HCT116 (cell line): Measurements from ENCODE around the gene ATAT1. TPM values are rescaled to one million over a fixed set of nuclear protein-coding genes. Genes with fewer than 3 reads are reported as not detected.
A peak's percentile ranks its signal among the peaks of the same experiment; 100 is the strongest.

Experiments used
- ATAC-seq: fragments of 200-7000 bp; cut with Tn5 transposase; 2 replicates; pipeline ENCODE4 v1.9.1; 2020; ENCODE audit warnings: mild to moderate bottlenecking, moderate library complexity
- BruUV-seq: library from RNA; stranded (reverse); fragments of 400-500 nt; replicated peaks from 2 replicates; lab custom pipeline; 2021; lab: Mats Ljungman, UMichigan
- CTCF ChIA-PET: fragments of 300-600 bp; sonication (Branson Sonifier 250); formaldehyde crosslinking; loops from one replicate; lab custom pipeline; 2021; ENCODE audit warnings: antibody characterized with exemption; lab: Charles Lee
- POLR2A ChIA-PET: fragments of 300-600, 350-600 bp; sonication (Branson Sonifier 250); formaldehyde crosslinking; loops from one replicate; lab custom pipeline; 2021; ENCODE audit warnings: antibody characterized with exemption; lab: Charles Lee
- RAD21 ChIA-PET, 2 experiments: fragments of 300-600 bp; sonication (Branson Sonifier 250); formaldehyde crosslinking; loops; one replicate each; lab custom pipeline; 2023; ENCODE audit warnings: low total read pairs in 2 of 2; ENCODE audit not compliant: uncharacterized antibody in 2 of 2, unreplicated experiment in 2 of 2, low non-redundant PET in 1 of 2; lab: Charles Lee
- DNase-seq: peaks from one replicate; pipeline ENCODE4 v3.0.0-alpha.2; 2010; ENCODE audit warnings: low read depth, low spot score
- H2AFZ ChIP-seq: fragments of 200-600 bp; shearing (Covaris generic), sonication (generic); 2 replicates; pipeline ENCODE4 v1.6.1; 2017; ENCODE audit warnings: low read depth, mixed run types, mixed read lengths, antibody characterized with exemption, low read length; ENCODE audit not compliant: poor library complexity, severe bottlenecking
- H3K27ac ChIP-seq: 2 replicates; pipeline ENCODE4 v1.5.1; 2012; ENCODE audit warnings: low read depth, low read length
- H3K27me3 ChIP-seq: fragments of 200-600 bp; sonication (generic); 2 replicates; pipeline ENCODE4 v1.6.1; 2016; ENCODE audit warnings: mixed run types, low read length, mixed read lengths; ENCODE audit not compliant: insufficient read depth
- H3K36me3 ChIP-seq, 2 experiments: fragments of 200-500 bp in 1 of 2; fragments of 200-600 bp in 1 of 2; sonication (Bioruptor generic) in 1 of 2; sonication (generic) in 1 of 2; 2 replicates each; pipeline versions ENCODE4 v1.5.1 to v1.6.1; 2014 to 2016; ENCODE audit warnings: low read length in 2 of 2, inconsistent platforms in 1 of 2, mixed read lengths in 1 of 2, mixed run types in 1 of 2; ENCODE audit not compliant: insufficient read depth in 2 of 2, control insufficient read depth in 1 of 2
- H3K4me1 ChIP-seq, 2 experiments: fragments of 200-600 bp in 1 of 2; sonication (generic) in 1 of 2; 2 replicates each; pipeline versions ENCODE4 v1.5.1 to v1.6.1; 2012 to 2017; ENCODE audit warnings: low read length in 2 of 2, inconsistent platforms in 1 of 2, mild to moderate bottlenecking in 1 of 2, mixed read lengths in 1 of 2, mixed run types in 1 of 2, moderate library complexity in 1 of 2; ENCODE audit not compliant: insufficient read depth in 2 of 2, control insufficient read depth in 1 of 2
- H3K4me2 ChIP-seq: fragments of 200-600 bp; sonication (generic); 2 replicates; pipeline ENCODE4 v1.6.1; 2017; ENCODE audit warnings: mixed run types, low read length, mixed read lengths
- H3K4me3 ChIP-seq, 2 experiments: fragments of 200-600 bp in 1 of 2; sonication (generic) in 1 of 2; replicated peaks in 1 of 2; 2 replicates each; pipeline ENCODE4 v1.5.1; 2011 to 2016; ENCODE audit warnings: low read length in 2 of 2, control low read depth in 1 of 2, low read depth in 1 of 2, mild to moderate bottlenecking in 1 of 2, mixed read lengths in 1 of 2, mixed run types in 1 of 2
- H3K79me2 ChIP-seq: fragments of 200-600 bp; sonication (generic); 2 replicates; pipeline ENCODE4 v1.6.1; 2017; ENCODE audit warnings: mild to moderate bottlenecking, mixed run types, low read length, moderate library complexity, mixed read lengths; ENCODE audit not compliant: insufficient read depth
- H3K9ac ChIP-seq: fragments of 200-600 bp; sonication (generic); 2 replicates; pipeline ENCODE4 v1.6.1; 2016; ENCODE audit warnings: low read length, mixed read lengths
- H3K9me2 ChIP-seq: fragments of 200-600 bp; sonication (generic), shearing (Covaris generic); 2 replicates; pipeline ENCODE4 v1.6.1; 2017; ENCODE audit warnings: mixed run types, mild to moderate bottlenecking, moderate library complexity; ENCODE audit not compliant: insufficient read depth
- H3K9me3 ChIP-seq, 2 experiments: fragments of 200-500 bp in 1 of 2; fragments of 200-600 bp in 1 of 2; sonication (Bioruptor generic) in 1 of 2; sonication (generic) in 1 of 2; 2 replicates each; pipeline ENCODE4 v1.6.1; 2014 to 2017; ENCODE audit warnings: low read length in 2 of 2, mixed read lengths in 2 of 2, inconsistent platforms in 1 of 2, low read depth in 1 of 2, mild to moderate bottlenecking in 1 of 2, mixed run types in 1 of 2, moderate library complexity in 1 of 2; ENCODE audit not compliant: control insufficient read depth in 1 of 2, insufficient read depth in 1 of 2
- H4K20me1 ChIP-seq: fragments of 200-600 bp; sonication (generic), shearing (Covaris generic); 2 replicates; pipeline ENCODE4 v1.6.1; 2017; ENCODE audit warnings: mixed run types, mild to moderate bottlenecking, moderate library complexity; ENCODE audit not compliant: insufficient read depth
- CBX3 ChIP-seq: IDR thresholded peaks from 2 replicates; pipeline ENCODE4 v1.6.1; 2012; ENCODE audit warnings: low read depth
- ELF1 ChIP-seq: IDR thresholded peaks from 2 replicates; pipeline ENCODE4 v1.6.1; 2012; ENCODE audit warnings: low read depth, borderline replicate concordance
- EZH2 ChIP-seq: fragments of 200-600 bp; sonication (generic); IDR thresholded peaks from 2 replicates; pipeline ENCODE4 v1.6.1; 2017; ENCODE audit warnings: antibody characterized with exemption, mixed run types
- EZH2phosphoT487 ChIP-seq: fragments of 200-600 bp; IDR thresholded peaks from 2 replicates; pipeline ENCODE4 v1.6.1; 2018; ENCODE audit warnings: antibody characterized with exemption, borderline replicate concordance
- FOSL1 ChIP-seq: IDR thresholded peaks from 2 replicates; pipeline ENCODE4 v1.6.1; 2012; ENCODE audit warnings: low read depth
- JUND ChIP-seq: IDR thresholded peaks from 2 replicates; pipeline ENCODE4 v1.6.1; 2012
- POLR2A ChIP-seq: IDR thresholded peaks from 2 replicates; pipeline ENCODE4 v1.7.0; 2011; ENCODE audit warnings: borderline replicate concordance; ENCODE audit not compliant: insufficient read depth, insufficient read length; ENCODE audit errors: extremely low read depth
- POLR2AphosphoS5 ChIP-seq: IDR thresholded peaks from 2 replicates; pipeline ENCODE4 v1.6.1; 2011; ENCODE audit warnings: mild to moderate bottlenecking, low read depth, low read length, moderate library complexity
- SP1 ChIP-seq: IDR thresholded peaks from 2 replicates; pipeline ENCODE4 v1.6.1; 2012; ENCODE audit warnings: low read depth
- SRF ChIP-seq: IDR thresholded peaks from 2 replicates; pipeline ENCODE4 v1.6.1; 2012; ENCODE audit warnings: low read depth
- TCF7L2 ChIP-seq: IDR thresholded peaks from 2 replicates; pipeline ENCODE4 v1.7.0; 2011; ENCODE audit warnings: borderline replicate concordance, inconsistent platforms; ENCODE audit not compliant: insufficient read depth, insufficient read length; ENCODE audit errors: extremely low read depth
- YY1 ChIP-seq: IDR thresholded peaks from 2 replicates; pipeline ENCODE4 v1.6.1; 2011; ENCODE audit warnings: low read length, low read depth, moderate library complexity, mild to moderate bottlenecking; ENCODE audit not compliant: insufficient replicate concordance; ENCODE audit errors: extremely low read depth
- ZFX ChIP-seq: fragments of 450-650 bp; IDR thresholded peaks from 2 replicates; pipeline ENCODE4 v1.6.1; 2017
- intact Hi-C: fragments of 100-400 bp; cut with micrococcal nuclease; formaldehyde crosslinking; loops from 2 replicates; pipeline ENCODE4 v1.10.0; 2022
- total RNA-seq: library from RNA; stranded (reverse); gene quantifications from one replicate; pipeline ENCODE4 v1.2.1, GENCODE V29; 2021; ENCODE audit not compliant: unreplicated experiment
- TF ChIP-seq, protein P1 (sequence below): IDR thresholded peaks from 2 replicates; pipeline ENCODE4 v1.6.1; 2012
- TF ChIP-seq, protein P2 (sequence below): IDR thresholded peaks from 2 replicates; pipeline ENCODE4 v1.6.1; 2011; ENCODE audit warnings: mild to moderate bottlenecking, low read length, moderate library complexity; ENCODE audit not compliant: insufficient replicate concordance; ENCODE audit errors: extremely low read depth
- TF ChIP-seq, protein P3 (sequence below): IDR thresholded peaks from 2 replicates; pipeline ENCODE4 v1.6.1; 2012

ATAT1 gene
- total RNA-seq, 1 experiment from 2014 or later = 19.8 TPM

DNA sequence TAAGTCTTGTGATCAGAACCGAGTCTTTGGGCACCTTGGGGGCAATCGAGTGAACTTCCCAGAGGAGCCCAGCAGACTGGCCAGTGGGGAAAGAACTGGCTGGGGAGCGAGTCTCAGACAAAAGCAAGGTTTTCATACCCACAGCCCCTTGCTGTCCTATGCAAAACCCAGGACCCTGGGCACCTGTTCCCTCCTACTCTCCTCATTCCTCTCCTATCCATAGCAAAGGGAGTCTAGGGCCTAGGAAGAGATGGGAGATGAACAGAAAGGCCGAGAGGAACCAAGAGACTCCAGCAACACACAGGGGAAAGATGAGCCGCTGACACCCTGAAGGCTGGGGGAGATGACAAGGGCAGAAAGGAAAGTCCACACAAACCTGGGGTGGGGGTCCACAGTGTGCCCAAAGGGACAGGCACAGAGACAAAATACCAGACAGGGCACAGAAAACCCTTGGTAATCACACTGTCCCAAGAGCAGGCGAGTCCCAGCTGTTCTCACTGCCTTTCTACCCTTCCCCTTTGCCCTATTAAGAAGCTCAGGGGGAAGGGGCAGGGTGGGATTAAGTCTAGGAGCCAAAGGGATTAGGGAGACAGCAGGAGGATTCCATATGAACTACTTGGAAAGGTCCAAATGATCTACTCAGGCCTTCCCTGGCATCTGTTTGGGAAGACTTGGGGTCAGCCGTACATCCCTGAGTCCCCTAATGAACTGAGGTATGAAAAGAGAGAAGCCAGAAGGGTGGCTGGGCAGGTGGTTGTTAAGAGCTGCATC, 53.3 kb downstream of the ATAT1 start:
- no peak for ATAC-seq
- no peaks in the 10 kb centered on the region for H3K9me2 ChIP-seq
- H3K4me2 ChIP-seq = no peak overlapping the region
- H3K36me3 ChIP-seq = peaks cover 9 to 19% of the 10 kb centered on the region in 2 experiments; a peak in 3 of 4 replicates
- CTCF ChIA-PET = interaction anchor here (0.9 to 3.9 kb wide), 11 partner anchors 8 to 687 kb away, joined by 3 to 70 read pairs (median 8); partner anchors contain the start of genes MDC1 and TUBB
- H3K4me3 ChIP-seq = no peak overlapping the region
- no peak overlapping the region for H3K9ac ChIP-seq
- POLR2A ChIA-PET = interaction anchor here (0.8 to 2.6 kb wide), 7 partner anchors 7 to 62 kb away, joined by 3 to 15 read pairs (median 5); partner anchors contain the start of genes MDC1, MRPS18B and PPP1R10
- peaks cover 27 to 42% of the 10 kb centered on the region in 2 experiments for H3K4me1 ChIP-seq
- no peak for TF ChIP-seq ZFX
- TF ChIP-seq CBX3 = no peak
- no peak for TF ChIP-seq ELF1
- TF ChIP-seq EZH2phosphoT487 = no peak
- no peak for TF ChIP-seq SRF
- TF ChIP-seq, all 23 proteins: peak for 0
- RAD21 ChIA-PET = interaction anchor here (1.9 to 2.0 kb wide), 2 partner anchors 51 kb away, joined by 20 to 22 read pairs; no protein-coding TSS in a partner anchor
- Histone ChIP-seq H3K27ac (0 out of 2 replicates have a peak overlapping the region, but pooled peaks have one; percentile 8), H3K79me2 (peaks cover 43% of the 10 kb centered on the region), H2AFZ (no peak overlapping the region), H4K20me1 (no peaks in the 10 kb centered on the region), H3K9me3 (no peaks in the 10 kb centered on the region), H3K27me3 (no peaks in the 10 kb centered on the region)
- BruUV-seq = no TSS peak
- intact Hi-C loops = loop anchor here (1.0 to 5.0 kb wide), 5 partner anchors 42 to 407 kb away; no protein-coding TSS in a partner anchor
- no peak for DNase-seq

DNA sequence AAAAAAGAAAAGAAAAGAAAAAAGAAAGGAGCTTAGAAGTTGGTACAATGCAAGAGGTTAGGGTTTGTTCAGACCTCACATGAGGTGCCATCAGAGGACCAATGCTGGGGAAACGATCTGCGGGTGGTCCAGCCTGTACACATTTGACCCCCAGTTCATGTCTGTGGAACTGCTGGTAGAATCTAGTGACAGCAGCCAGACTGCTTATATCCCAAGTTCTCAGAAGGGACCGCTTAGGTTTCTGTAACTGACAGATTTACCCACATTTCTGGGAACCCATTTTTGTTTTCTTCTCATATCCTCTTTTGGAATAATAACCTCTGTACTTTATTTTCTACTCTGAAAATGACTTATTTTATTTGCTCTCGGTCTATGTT, 55.1 kb downstream of the ATAT1 start:
- RAD21 ChIA-PET = interaction anchor here (0.6 to 1.2 kb wide), 2 partner anchors 36 to 69 kb away, joined by 3 to 4 read pairs; no protein-coding TSS in a partner anchor
- POLR2A ChIA-PET = interaction anchor here (0.7 to 1.7 kb wide), 6 partner anchors 9 to 64 kb away, joined by 3 to 6 read pairs (median 4); partner anchors contain the start of genes DHX16, MDC1, MRPS18B and NRM
- CTCF ChIA-PET = interaction anchor here (0.9 to 3.9 kb wide), 6 partner anchors 9 to 406 kb away, joined by 3 to 45 read pairs (median 4); partner anchors contain the start of genes DHX16, MDC1 and TUBB
- DNase-seq = no peak
- H3K9me2 ChIP-seq = no peaks in the 10 kb centered on the region
- peaks cover 58% of the 10 kb centered on the region for H3K79me2 ChIP-seq
- H3K9me3 ChIP-seq = no peaks in the 10 kb centered on the region
- H3K27me3 ChIP-seq = no peaks in the 10 kb centered on the region
- no peak for ATAC-seq
- no peak overlapping the region for H2AFZ ChIP-seq
- no TSS peak for BruUV-seq
- peaks cover 37 to 57% of the 10 kb centered on the region in 2 experiments for H3K4me1 ChIP-seq
- no peaks in the 10 kb centered on the region for H4K20me1 ChIP-seq
- H3K4me3 ChIP-seq = no peak overlapping the region; a peak in 1 of 4 replicates
- intact Hi-C loops = no loop called here
- peak overlapping the region; percentile 66; the same call in 1 of the 2 replicates for H3K9ac ChIP-seq
- peak overlapping the region; percentile 85 for H3K27ac ChIP-seq
- peaks cover 3 to 14% of the 10 kb centered on the region in 2 experiments; a peak in 3 of 4 replicates for H3K36me3 ChIP-seq
- peak overlapping the region; percentile 98 for H3K4me2 ChIP-seq
- TF ChIP-seq FOSL1 (no peak), EZH2phosphoT487 (no peak), ELF1 (no peak), ZFX (no peak), POLR2A (no peak), EZH2 (no peak), YY1 (no peak), POLR2AphosphoS5 (no peak), CBX3 (no peak), SP1 (no peak), TCF7L2 (no peak), JUND (no peak)
- TF ChIP-seq, protein P1, sequence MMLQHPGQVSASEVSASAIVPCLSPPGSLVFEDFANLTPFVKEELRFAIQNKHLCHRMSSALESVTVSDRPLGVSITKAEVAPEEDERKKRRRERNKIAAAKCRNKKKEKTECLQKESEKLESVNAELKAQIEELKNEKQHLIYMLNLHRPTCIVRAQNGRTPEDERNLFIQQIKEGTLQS = no peak
- TF ChIP-seq, protein P2, sequence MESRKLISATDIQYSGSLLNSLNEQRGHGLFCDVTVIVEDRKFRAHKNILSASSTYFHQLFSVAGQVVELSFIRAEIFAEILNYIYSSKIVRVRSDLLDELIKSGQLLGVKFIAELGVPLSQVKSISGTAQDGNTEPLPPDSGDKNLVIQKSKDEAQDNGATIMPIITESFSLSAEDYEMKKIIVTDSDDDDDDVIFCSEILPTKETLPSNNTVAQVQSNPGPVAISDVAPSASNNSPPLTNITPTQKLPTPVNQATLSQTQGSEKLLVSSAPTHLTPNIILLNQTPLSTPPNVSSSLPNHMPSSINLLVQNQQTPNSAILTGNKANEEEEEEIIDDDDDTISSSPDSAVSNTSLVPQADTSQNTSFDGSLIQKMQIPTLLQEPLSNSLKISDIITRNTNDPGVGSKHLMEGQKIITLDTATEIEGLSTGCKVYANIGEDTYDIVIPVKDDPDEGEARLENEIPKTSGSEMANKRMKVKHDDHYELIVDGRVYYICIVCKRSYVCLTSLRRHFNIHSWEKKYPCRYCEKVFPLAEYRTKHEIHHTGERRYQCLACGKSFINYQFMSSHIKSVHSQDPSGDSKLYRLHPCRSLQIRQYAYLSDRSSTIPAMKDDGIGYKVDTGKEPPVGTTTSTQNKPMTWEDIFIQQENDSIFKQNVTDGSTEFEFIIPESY = no peak
- TF ChIP-seq, protein P3, sequence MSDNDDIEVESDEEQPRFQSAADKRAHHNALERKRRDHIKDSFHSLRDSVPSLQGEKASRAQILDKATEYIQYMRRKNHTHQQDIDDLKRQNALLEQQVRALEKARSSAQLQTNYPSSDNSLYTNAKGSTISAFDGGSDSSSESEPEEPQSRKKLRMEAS = no peak
